NCI-H446 (cell line): ENCODE results near the gene LRRC14B.
"Not testable (repeated sequence)": the region's sequence is repeated elsewhere in the genome, so short reads cannot be mapped to it uniquely, and the experiment has no call there.

Experiments used
- DNase-seq, 2 experiments: peaks; one replicate each; lab custom pipeline; 2025; lab: John Stamatoyannopoulos, UW

Gene LRRC14B

DNA sequence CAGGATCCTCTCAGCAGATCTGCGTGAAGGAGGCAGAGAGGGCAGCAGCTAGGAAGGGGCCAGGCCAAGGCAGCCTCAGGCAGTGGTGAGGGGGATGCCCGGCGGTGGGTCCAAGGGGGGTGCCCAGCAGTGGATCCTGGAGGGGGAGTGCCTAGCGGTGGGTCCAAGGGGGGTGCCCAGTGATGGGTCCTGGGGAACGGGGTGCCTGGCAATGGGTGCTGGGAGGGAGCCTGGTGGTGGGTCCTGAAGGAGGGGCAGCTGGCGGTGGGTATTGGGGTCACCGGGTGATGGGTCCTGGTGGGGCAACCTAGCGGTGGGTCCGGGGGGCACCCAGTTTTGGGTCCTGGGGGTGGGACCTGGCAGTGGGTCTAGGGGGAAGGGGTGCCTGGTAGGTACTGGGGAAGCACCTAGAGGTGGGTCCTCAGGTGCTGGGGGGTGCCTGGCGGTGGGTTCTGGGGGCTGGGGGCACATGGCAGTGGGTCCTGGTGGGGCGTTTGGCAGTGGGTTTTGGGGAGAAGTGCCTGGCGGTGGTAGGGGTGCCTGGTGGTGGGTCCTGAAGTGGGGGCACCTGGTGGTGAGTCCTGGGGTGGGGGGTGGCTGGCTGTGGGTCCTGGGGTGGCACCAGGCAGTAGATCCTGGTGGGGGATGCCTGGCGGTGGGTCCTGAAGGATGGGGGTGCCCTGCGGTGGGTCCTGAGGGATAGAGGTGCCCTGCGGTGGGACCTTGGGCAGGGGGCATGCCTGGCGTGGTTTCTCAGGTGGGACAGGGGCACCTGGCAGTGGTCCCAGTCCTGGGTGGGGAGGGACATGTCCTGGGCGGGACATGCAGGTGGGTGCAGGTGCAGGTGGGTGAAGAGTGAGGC is 1.9 kb downstream of the LRRC14B start:
- no peak for DNase-seq

DNA sequence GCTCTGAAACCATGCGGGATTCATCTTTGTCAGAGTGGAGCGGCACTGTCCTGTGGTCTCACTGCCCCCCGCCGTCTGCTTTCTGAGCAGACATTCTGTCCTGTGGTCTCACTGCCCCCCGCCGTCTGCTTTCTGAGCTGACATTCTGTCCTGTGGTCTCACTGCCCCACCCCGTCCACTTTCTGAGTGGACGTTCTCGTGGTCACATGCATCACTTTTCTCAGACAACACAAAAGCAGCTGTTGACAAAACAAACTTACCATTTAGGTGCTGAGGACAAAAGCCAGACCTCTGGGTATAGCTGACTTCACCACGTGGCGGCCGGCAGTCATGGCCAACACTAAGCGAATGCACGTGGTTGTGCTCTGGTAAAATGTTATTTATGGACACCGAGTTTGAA is 2.8 kb downstream of the LRRC14B start:
- no peak for DNase-seq

DNA sequence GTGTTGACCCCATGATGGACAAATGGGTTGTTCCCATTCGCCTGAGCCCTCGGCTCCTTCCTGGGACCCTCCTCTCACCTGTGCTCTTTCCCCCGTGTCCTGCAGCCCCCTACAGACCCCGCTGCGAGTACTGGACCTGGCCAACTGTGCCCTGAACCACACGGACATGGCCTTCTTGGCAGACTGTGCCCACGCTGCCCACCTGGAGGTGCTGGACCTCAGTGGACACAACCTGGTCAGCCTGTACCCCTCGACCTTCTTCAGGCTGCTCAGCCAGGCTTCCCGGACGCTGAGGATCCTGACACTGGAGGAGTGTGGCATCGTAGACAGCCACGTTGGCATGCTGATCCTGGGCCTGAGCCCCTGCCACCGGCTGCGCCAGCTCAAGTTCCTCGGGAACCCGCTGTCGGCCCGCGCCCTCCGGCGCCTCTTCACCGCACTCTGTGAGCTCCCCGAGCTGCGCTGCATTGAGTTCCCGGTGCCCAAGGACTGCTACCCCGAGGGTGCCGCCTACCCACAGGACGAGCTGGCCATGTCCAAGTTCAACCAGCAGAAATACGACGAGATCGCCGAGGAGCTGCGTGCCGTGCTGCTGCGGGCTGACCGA is 3.4 kb downstream of the LRRC14B start:
- DNase-seq: no peak

DNA sequence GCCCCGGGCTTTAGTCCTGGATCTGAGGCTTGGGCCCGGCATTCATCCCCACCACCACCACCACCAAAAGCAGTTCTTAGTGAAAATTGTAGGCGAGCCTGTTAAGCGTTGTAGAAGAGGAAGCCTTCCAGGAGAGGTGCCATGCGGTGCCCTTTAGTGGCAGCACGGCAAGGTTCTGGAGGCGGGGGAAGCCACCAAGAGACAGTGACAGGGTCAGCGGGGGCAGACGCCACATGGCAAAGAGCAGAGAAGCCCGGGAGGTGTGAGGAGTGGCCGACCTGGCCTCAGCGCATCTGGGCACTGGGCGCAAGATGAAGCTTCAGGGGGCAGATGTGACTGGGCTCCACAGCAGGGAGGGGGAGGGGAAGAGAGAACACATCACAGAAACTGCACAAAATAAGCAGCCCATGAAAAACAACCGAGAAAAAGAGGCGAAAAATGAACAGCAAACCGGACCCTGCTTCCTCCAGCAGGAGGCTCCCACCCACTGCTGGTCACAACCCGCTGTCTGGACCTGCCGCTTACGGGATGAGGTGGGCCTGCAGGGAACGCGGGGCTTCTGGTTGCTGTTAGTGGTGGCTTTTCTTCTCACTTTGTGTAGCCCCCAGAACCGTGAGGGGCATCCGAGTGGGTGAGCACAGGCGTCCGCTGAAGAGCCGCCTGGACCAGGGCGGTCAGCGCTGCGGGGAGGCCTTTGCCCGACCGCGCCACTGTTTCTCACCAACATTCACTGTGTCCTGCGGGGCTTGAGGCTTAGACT is 4.3 kb downstream of the LRRC14B start:
- no peak for DNase-seq

DNA sequence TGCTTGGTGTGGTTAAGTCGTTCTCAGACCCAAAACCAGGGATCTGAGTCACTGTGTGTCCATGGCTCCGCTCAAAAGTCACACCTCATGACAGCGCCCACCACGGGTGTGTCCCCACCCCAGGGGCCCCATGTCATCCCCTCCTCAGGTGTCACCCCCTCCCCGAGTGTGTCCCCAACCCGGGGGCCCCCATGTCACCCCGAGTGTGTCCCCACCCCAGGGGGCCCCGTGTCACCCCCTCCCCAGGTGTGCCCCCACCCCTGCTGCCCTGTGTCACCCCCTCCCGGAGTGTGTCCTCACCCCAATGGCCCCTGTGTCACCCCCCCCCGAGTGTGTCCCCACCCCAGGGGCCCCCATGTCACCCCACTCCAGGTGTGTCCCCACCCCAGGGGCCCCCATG is 5.1 kb downstream of the LRRC14B start:
- DNase-seq: no peak

DNA sequence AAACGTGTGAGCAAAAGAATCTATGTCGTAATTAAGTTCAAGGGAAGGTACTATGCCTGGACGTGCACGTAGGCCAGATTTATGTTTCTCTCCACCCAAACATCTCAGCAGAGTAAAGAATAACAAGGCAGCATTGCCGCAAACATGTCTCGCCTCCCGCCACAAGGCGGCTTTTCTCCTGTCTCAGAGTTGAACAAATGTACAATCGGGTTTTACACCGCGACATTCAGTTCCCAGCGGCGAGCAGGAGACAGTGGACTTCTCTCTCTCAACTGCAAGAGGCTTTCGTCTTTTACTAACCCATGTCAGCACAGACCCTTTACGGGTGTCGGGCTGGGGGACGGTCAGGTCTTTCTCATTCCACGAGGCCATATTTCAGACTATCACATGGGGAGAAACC is 5.7 kb downstream of the LRRC14B start:
- DNase-seq: not testable (repeated sequence)

DNA sequence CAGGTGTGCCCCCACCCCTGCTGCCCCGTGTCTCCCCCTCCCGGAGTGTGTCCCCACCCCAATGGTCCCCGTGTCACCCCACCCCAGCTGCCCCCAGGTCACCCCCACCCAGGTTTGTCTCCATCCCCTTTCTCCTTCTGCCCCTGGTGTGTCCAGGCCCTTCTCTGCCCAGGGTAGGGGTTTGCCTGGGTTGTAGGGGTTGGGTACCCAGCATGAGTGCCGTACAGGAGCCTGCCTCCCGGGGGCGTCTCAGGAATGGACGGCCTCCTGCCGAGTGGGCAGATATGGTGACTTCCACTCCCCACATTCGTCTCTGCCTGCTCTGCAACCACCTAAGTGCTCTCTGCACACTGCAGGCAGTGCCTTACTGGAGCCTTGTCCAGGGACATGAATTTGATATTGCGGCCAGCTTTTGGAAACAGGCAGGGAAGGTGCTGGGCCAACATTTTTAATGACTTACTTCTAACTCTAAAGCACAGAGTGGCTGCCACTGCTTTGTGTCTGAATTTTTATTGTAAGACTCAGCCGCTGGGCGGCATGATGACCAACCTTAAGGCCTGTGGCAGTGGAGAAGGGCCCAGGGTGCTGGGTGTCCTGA is 6.7 kb downstream of the LRRC14B start:
- DNase-seq: no peak

DNA sequence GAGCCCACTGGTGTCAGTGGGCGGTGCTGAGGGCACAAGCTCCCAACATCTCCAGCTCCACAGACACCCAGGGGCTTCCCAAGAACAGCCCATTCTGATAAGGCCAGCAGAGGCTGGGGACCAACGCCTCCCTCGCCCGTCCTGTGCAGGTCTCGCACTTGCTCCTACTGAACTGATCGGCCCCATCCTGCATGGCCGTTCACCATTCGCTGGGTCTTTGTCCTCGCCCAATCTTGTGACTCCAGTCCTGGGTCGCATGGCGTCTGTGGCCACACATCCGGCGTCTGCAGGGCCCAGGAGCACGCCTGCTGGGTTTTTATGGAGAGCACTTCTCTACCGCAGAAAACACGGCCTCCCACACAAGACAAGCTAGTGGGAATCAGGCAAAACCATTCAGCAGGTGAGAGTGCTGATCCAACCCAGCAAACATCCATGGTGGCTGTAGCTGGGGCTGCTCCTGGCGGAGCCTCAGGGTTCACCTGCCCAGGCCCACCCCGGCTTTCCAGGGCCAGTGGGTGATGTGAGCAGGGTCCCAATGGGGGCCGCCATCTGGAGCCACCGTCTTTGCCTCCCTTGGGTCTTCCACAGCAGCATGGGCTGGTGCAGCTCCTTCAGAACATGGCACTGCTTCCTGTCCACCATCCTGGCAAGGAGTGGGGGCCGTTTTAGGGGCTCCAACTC is 7.4 kb downstream of the LRRC14B start:
- DNase-seq: no peak

DNA sequence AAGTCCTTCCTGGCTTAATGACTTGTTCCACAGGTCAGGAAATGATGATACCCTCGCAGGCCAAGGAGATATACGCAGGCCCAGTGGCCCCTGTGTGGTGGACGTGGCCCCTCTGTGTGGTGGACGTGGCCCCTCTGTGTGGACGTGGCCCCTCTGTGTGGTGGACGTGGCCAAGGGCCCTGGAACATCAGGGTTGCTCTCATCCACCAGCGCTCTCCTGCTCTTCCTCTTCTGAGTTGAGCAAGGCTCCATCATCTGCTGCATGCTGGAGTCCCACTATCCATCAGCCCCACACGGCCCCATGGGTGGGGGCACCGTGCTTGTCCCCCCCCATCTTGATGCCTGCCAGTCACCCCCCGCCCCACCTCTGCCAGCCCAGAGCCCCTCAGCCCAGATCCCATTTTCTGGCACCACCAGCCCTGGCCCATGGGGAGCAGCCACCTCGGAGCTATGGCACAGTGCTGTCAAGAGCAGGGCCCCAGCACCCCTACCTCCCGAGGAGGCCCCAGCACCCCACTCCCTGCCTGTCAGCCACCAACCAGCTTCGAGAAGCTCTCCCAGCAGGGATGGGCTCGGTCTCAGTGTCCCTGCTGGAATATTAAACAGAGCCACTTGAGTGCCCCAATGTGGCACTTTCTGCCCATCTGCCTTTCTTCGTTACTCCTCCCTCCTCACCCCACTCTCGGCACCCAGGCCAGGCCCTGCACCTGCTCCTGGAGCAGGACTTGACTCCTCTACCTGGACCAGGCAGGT is 8.1 kb downstream of the LRRC14B start:
- no peak for DNase-seq

DNA sequence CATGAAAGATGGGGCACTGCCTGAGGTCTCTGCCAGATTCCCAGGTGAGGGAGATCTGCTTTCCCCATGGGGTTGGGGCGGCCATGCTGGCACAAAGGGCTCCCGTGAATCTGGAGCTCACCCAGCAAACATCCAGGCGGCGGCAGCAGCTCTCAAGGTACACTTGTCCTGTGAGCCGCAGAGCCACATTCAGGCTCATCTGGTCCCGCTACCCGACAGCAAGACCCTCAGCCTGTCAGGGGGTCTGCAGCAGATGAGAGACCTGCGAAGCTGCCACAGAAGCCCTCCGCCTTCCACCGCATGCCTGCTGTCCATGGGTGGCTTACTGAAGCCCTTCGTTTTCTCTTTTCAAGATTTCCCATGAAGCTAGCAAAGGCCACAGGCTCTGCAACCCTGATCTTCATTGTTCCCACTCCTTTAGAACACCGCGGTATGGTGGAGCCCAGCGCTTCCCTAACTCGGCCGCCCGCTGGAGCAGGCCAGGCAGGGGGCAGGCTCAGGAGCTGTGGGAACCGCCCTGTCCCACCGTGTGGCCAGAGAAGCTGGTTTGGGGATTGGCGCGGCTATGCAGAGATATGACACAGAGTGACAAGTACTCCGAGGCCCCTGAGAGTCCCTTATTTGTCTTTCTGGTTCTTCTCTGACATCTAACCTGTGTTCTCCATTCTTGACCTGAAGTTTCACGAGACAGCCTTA is 8.8 kb downstream of the LRRC14B start:
- no peak for DNase-seq

DNA sequence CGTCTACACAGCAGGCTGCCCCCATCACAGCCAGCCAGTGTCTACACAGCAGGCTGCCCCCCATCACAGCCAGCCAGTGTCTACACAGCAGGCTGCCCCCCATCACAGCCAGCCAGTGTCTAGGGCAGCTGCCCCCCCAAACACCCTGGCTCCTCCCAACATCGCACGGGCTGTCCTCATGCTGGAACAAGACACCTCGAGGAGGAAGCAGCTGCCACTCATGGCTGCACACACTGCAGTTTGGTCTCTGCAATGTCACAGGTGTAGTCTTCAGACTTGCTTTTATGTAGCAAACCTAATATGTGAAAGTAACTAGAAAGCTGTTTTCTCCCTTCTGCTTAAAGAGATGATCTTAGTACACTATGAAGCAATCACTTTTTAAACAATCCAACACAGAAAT is 9.7 kb downstream of the LRRC14B start:
- DNase-seq: no peak

DNA sequence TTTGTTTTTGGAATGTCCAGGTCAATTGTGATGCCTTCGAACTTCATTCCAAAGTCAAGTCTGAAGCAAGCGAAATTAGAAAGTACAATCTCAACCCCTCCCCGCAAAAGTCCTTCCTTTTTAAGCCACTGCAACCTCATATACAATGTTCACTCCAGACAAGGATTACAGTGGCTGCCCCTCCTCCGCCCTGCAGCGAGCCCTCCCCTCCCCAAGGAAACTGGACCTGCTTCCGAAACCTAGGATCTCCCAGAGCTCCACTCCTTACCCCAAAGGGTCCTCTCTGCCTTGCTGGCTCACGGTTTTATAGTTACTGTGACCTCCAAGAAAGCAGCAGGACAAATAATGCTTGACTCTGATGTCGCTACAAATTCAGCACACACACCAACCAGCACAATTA is 10.4 kb downstream of the LRRC14B start:
- DNase-seq: no peak

DNA sequence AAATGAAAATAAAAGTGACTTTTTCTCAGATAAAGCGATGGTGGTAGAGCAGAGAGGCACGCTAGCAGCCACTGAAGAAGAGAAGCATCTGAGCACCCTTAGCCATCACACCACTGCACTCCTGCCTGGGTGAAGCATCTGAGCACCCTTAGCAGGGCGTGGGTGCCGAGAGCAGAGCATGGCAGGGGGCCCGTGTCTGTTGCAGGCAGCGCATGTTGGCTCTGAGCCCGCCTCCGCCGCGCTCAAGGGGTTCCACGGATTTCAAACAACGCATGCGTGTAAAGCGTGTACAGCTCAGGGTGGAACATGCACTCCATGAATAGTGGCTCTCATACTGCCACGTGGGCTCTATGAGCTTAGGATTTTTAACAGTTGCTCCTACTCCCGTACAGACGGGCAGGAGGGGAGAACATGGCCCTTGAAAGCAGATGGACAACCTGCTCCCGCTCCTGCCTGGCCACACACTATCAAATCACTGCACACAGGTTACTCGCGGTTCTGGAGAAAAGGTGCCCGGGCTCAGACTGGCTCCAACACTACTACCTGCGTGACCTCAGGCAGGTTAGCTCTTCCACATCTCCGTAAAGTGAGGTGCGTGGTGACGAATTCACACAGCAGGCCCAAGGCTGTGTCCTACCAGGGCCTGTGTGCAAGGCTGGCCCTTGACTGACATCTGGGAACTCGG is 12.1 kb downstream of the LRRC14B start:
- DNase-seq: no peak

DNA sequence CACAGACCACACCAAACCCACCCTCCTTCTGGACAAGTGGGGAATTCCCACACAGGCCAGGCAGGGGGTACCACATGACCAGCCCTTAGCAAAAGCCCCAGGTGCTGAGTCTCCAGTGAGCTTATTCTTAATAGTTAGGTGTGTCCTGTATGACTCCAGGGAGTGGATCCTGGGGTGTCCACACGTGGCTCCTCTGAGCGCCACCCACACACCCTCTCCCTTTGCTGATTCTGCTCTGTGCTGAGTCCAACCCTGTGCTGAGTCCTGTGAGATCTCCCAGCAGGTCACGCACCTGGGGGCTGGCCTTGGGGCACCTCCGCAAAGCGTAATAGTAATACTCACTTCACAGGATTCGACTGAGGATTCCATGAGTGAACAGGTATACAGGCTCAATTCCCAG is 12.7 kb downstream of the LRRC14B start:
- no peak for DNase-seq

DNA sequence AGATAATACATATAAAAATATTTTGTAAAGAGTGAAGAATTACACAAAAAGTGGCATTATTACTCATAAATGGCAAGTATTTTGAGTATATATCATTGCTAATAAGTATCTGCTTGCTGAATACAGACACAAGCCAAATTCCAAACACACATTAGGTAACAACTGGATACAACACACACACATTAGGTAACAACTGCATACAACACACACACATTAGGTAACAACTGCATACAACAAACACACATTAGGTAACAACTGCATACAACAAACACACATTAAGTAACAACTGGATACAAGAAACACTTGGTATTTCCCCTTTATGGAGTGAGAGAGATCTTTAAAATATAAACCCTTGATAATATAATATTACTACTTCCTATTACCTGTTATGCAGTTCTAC is 13.2 kb downstream of the LRRC14B start:
- no peak for DNase-seq

DNA sequence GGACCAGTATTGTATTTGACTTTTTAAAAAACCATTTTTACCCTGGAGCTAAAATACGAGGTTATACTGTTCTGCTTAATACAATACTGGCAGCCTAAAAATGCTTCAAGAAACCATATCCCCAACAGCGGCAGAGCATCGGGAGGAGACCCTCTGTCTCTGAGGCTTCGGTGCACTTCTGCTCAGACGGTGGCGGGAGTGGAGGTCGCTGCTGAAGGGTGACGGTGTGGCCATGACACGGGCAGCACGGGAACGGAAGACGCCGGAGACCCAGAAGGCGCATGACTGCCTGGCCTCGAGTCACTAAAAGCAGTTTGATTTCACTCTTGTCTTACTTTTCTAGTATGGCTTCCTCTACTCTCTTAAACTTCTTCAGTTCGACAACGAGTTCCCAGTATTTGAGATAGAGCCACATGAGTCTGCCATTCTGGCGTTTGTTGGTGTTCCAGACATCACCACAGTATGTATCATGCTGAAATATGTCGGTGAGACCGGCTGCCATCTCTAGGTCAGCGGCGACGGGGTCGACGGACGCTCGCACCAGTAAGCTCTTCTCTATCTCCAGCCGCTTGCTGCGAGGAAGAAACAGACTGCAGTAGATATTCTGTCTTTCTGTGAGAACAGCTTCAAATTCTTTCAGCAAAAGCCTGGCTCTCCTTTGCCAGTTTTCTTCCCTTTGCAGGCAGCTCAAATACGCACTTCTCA is 13.8 kb downstream of the LRRC14B start:
- no peak for DNase-seq

DNA sequence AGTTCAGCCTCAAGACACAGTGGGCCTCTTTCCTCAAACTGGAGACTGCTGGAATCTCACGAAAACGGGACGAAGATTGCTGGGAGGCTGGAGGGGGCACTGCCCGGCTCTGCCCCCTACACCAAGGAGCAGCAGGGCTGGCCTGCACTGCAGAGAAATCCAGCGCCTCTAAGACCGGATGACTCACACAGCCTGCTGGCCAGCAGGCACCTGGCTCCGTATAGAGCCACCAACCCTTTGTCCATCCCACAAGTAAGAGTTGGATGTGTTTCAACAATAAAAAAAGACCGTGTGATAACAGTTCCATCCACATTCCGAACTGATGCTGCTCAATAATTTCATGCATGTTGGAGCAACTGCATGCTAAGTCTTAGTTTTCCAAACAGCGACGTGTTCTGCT is 15.1 kb downstream of the LRRC14B start:
- no peak for DNase-seq

DNA sequence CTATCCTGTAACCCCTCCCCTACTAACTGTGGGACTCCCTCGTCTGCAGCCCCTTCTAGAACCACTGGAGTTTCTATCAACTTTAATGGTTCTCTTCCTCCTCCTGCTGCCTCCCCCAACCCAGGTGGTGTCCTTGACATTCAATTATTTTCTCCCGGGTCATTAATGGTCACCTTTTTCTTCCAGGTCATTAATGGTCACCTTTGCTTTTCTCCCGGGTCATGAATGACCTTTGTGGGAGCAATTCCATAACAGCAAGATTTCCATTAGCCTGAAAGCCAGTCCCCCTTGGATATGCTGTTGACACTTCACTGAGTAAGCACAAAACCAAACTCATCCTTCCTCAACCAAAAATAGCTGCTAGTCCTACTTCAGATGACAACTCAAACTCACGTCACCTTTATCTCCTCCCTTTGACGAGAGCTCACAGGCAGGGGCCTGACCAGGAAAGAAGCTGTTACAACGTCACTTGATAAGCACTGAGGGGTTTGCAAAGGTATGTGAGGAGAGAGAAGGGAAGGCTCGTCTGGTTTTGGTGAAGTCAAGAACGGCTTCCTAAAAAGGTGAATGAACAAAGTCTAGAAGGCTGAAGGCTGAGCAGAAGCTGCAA is 15.7 kb downstream of the LRRC14B start:
- no peak for DNase-seq

DNA sequence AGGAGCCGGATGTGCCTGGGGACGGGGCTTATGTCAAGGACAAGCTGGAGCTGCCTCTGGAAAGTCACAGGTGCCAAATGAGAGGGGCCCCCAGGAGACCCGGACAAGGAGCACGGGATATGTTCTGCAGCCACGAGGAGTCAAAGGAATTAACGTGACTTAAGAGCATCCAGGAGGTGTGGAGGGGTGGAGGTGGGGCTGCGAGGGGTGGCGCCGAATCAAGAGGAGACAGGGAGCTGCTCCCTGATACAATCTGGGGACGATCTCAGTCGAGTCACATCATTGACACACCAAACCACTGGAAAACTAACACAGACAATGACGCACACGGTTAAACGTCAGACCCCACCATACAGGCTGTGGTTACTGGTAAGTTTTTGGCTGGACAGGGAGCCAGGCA is 16.3 kb downstream of the LRRC14B start:
- DNase-seq: no peak
